ENCODE data around the gene PHACTR1.

- TF ChIP-seq, protein P1, sequence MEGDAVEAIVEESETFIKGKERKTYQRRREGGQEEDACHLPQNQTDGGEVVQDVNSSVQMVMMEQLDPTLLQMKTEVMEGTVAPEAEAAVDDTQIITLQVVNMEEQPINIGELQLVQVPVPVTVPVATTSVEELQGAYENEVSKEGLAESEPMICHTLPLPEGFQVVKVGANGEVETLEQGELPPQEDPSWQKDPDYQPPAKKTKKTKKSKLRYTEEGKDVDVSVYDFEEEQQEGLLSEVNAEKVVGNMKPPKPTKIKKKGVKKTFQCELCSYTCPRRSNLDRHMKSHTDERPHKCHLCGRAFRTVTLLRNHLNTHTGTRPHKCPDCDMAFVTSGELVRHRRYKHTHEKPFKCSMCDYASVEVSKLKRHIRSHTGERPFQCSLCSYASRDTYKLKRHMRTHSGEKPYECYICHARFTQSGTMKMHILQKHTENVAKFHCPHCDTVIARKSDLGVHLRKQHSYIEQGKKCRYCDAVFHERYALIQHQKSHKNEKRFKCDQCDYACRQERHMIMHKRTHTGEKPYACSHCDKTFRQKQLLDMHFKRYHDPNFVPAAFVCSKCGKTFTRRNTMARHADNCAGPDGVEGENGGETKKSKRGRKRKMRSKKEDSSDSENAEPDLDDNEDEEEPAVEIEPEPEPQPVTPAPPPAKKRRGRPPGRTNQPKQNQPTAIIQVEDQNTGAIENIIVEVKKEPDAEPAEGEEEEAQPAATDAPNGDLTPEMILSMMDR (IDR thresholded peaks at IDR 0.05; ENCODE audit: low read length): no peak
- no peak for TF ChIP-seq EZH2 (IDR thresholded peaks at IDR 0.05; ENCODE audit: borderline replicate concordance, low read length)
Observed at GRCh38 chr6:12977206-12977605, 260.6 kb downstream of the PHACTR1 start.

All from OCI-LY1 (cell line).